HEK293 (cell line): ENCODE results near the gene RNU7-1.

Experiments used
- ZNF548 ChIP-seq: fragments of 450-650 bp; formaldehyde crosslinking; IDR thresholded peaks from 2 replicates; pipeline ENCODE4 v1.5.1; 2016; ENCODE audit warnings: missing biosample characterization, missing genetic modification characterization
- TF ChIP-seq, protein P1 (sequence below): fragments of 450-650 bp; formaldehyde crosslinking; IDR thresholded peaks from 2 replicates; pipeline ENCODE4 v1.5.1; 2016; ENCODE audit warnings: missing biosample characterization, missing genetic modification characterization
- TF ChIP-seq, protein P2 (sequence below): fragments of 450-650 bp; formaldehyde crosslinking; conservative IDR thresholded peaks from 2 replicates; pipeline ENCODE4 v1.5.1; 2016; ENCODE audit warnings: low read depth, missing biosample characterization, missing genetic modification characterization

DNA sequence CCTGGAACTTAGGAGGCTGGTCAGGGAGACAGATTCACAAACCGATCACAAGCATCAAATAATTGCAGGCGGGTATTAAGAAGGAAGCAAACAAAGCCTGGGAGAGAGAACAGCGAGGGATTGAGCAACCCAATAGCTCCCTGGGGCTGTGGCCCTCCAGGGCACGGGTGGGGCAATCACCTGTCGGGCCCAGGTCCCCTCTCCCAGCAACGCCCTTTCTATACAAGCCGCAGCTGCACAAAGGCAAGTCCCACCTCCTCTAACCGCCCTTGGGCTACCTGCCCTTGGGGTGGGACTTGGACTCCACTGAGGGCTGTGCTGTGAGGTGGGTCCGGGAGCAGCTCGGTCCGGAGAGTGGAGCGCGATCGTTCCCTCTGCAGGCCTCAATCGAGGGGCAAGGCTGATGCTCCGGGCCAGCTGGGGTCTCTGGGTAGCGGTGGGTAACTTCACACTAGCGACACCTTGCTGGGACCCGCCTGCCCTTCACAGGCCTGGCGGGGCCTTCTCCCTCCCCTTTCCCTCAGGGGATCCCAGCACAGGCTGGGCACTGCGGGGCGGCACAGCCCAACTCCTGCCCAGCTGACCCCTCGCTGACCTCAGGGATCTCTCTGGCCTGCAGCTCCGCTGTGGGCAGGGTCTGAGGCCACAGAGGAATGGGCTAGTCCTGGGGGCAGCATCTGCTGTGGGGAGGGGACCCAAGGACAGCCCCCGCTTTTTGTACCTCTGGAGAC is 18.8 kb downstream of the RNU7-1 start:
- TF ChIP-seq, protein P1, sequence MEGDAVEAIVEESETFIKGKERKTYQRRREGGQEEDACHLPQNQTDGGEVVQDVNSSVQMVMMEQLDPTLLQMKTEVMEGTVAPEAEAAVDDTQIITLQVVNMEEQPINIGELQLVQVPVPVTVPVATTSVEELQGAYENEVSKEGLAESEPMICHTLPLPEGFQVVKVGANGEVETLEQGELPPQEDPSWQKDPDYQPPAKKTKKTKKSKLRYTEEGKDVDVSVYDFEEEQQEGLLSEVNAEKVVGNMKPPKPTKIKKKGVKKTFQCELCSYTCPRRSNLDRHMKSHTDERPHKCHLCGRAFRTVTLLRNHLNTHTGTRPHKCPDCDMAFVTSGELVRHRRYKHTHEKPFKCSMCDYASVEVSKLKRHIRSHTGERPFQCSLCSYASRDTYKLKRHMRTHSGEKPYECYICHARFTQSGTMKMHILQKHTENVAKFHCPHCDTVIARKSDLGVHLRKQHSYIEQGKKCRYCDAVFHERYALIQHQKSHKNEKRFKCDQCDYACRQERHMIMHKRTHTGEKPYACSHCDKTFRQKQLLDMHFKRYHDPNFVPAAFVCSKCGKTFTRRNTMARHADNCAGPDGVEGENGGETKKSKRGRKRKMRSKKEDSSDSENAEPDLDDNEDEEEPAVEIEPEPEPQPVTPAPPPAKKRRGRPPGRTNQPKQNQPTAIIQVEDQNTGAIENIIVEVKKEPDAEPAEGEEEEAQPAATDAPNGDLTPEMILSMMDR, result no peak
- TF ChIP-seq ZNF548 (tag by site-specific recombination), result no peak
- TF ChIP-seq, protein P2, sequence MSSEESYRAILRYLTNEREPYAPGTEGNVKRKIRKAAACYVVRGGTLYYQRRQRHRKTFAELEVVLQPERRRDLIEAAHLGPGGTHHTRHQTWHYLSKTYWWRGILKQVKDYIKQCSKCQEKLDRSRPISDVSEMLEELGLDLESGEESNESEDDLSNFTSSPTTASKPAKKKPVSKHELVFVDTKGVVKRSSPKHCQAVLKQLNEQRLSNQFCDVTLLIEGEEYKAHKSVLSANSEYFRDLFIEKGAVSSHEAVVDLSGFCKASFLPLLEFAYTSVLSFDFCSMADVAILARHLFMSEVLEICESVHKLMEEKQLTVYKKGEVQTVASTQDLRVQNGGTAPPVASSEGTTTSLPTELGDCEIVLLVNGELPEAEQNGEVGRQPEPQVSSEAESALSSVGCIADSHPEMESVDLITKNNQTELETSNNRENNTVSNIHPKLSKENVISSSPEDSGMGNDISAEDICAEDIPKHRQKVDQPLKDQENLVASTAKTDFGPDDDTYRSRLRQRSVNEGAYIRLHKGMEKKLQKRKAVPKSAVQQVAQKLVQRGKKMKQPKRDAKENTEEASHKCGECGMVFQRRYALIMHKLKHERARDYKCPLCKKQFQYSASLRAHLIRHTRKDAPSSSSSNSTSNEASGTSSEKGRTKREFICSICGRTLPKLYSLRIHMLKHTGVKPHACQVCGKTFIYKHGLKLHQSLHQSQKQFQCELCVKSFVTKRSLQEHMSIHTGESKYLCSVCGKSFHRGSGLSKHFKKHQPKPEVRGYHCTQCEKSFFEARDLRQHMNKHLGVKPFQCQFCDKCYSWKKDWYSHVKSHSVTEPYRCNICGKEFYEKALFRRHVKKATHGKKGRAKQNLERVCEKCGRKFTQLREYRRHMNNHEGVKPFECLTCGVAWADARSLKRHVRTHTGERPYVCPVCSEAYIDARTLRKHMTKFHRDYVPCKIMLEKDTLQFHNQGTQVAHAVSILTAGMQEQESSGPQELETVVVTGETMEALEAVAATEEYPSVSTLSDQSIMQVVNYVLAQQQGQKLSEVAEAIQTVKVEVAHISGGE (tag by site-specific recombination), result no peak
